Suprapubic skin (tissue), 3 donors: ENCODE data around the gene MLH1.

Experiments
- EP300 ChIP-seq: sonication (generic); formaldehyde crosslinking; IDR thresholded peaks from one replicate; pipeline ENCODE4 v1.6.1; 2017; ENCODE audit warnings: antibody characterized with exemption
- POLR2A ChIP-seq, 2 donors: fragments of 450-650 bp; IDR thresholded peaks; one replicate each; pipeline ENCODE4 v1.6.1; 2017; ENCODE audit warnings: antibody characterized with exemption in 2 of 2, mild to moderate bottlenecking in 2 of 2, moderate library complexity in 2 of 2
- TF ChIP-seq, protein P1 (sequence below), 2 donors: fragments of 200-600 bp in 1 of 2; fragments of 450-650 bp in 1 of 2; sonication (generic) in 1 of 2; IDR thresholded peaks; one replicate each; pipeline ENCODE4 v1.5.1; 2016 to 2019; ENCODE audit warnings: antibody characterized with exemption in 2 of 2, mild to moderate bottlenecking in 1 of 2, moderate library complexity in 1 of 2

DNA sequence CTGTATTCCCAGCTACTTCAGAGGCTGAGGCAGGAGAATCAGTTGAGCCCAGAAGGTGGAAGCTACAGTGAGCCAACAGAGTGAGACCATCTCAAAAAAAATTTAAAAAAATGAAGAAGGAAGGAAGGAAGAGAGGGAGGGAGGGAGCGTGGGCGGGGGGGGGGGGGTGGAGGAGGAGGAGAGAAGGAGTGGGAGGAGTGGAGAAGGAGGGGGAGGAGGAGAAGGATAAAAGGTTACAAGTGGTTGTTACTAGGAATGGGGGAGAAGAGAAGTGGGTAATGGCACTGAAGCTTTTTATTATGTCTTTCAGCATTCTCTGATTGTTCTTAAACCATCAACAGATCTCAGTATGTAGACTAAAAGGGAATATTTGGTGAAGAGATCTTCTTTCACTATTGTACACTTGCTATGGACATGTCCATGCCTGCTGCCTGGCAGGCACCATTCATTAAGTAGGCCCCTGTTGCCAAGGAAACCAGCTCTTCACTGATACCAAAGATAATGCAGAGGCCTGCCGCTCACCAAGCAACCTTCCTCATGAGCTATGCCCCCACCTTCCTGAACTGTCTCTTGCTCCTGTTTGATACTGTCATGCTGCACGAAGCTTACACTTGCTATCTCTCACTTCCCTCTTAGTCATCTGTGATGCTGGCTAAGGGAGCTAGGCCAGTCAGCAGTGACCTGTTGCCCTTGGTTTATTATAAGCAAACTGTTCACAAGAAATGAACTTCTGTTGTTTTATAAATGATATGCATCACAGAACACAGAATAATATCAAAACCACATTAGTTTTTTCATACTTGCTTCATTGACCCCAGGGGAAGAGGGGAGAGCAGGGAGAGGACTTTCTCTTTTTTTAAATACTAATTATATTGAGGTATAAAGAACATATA, 23.5 kb upstream of the MLH1 start:
- TF ChIP-seq, protein P1, sequence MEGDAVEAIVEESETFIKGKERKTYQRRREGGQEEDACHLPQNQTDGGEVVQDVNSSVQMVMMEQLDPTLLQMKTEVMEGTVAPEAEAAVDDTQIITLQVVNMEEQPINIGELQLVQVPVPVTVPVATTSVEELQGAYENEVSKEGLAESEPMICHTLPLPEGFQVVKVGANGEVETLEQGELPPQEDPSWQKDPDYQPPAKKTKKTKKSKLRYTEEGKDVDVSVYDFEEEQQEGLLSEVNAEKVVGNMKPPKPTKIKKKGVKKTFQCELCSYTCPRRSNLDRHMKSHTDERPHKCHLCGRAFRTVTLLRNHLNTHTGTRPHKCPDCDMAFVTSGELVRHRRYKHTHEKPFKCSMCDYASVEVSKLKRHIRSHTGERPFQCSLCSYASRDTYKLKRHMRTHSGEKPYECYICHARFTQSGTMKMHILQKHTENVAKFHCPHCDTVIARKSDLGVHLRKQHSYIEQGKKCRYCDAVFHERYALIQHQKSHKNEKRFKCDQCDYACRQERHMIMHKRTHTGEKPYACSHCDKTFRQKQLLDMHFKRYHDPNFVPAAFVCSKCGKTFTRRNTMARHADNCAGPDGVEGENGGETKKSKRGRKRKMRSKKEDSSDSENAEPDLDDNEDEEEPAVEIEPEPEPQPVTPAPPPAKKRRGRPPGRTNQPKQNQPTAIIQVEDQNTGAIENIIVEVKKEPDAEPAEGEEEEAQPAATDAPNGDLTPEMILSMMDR (IDR thresholded peaks at IDR 0.05) = no peak
- TF ChIP-seq POLR2A (IDR thresholded peaks at IDR 0.05) (no peak), EP300 (no peak)
